Breast epithelium (tissue), 3 donors: ENCODE data around the gene FBXL13.

ENCODE experiments used
- CTCF ChIP-seq, 3 donors: fragments of 450-650 bp; IDR thresholded peaks; one replicate each; pipeline ENCODE4 v1.5.1; 2016 to 2017; ENCODE audit warnings: antibody characterized with exemption in 3 of 3, mild to moderate bottlenecking in 3 of 3, moderate library complexity in 3 of 3
- POLR2A ChIP-seq: fragments of 450-650 bp; IDR thresholded peaks from one replicate; pipeline ENCODE4 v1.6.1; 2016; ENCODE audit warnings: antibody characterized with exemption, mild to moderate bottlenecking, moderate library complexity

- TF ChIP-seq CTCF (IDR thresholded peaks at IDR 0.05) (no peak), POLR2A (no peak)
Observed at GRCh38 chr7:103117465-103117864, 42.9 kb upstream of the FBXL13 start.
